Progenitor cell of endocrine pancreas (in vitro differentiated cells): ENCODE data around the gene KLHDC7A. TPM values are rescaled to one million over a fixed set of nuclear protein-coding genes. Genes with fewer than 3 reads are reported as not detected.

Experiments
- DNase-seq: peaks from one replicate; pipeline ENCODE4 v3.0.0; 2021; ENCODE audit warnings: low spot score; ENCODE audit not compliant: unreplicated experiment
- H3K27ac Mint-ChIP-seq: 2 replicates; pipeline ENCODE4 v1.8.0; 2021; ENCODE audit warnings: mild to moderate bottlenecking, moderate library complexity, mixed read lengths
- H3K27me3 Mint-ChIP-seq: 2 replicates; pipeline ENCODE4 v1.8.0; 2021; ENCODE audit warnings: mixed read lengths
- H3K36me3 Mint-ChIP-seq: 2 replicates; pipeline ENCODE4 v1.8.0; 2022; ENCODE audit warnings: mixed read lengths; ENCODE audit not compliant: insufficient read depth
- H3K4me1 Mint-ChIP-seq: 2 replicates; pipeline ENCODE4 v1.8.0; 2021; ENCODE audit warnings: low read depth, mixed read lengths
- H3K4me3 Mint-ChIP-seq: 2 replicates; pipeline ENCODE4 v1.8.0; 2021; ENCODE audit warnings: low read depth, mild to moderate bottlenecking, moderate library complexity, mixed read lengths
- H3K9me3 Mint-ChIP-seq: 2 replicates; pipeline ENCODE4 v1.8.0; 2021; ENCODE audit warnings: low read depth, mixed read lengths
- CTCF ChIP-seq: fragments of 200-600 bp; sonication (generic); IDR thresholded peaks from one replicate; pipeline ENCODE4 v1.5.0; 2021; ENCODE audit warnings: antibody characterized with exemption, mild to moderate bottlenecking; ENCODE audit not compliant: unreplicated experiment
- total RNA-seq: library from RNA; stranded (reverse); gene quantifications from 2 replicates; pipeline ENCODE4 v1.2.1, GENCODE V29; 2021

KLHDC7A gene
- total RNA-seq, 1 donor from 2014 or later, result 0.96 TPM

GRCh38 chr1:18533259-18533658, 52.5 kb downstream of the KLHDC7A start:
- Mint-ChIP-seq H3K36me3 (no peaks in the 10 kb centered on the region), H3K4me3 (no peak overlapping the region), H3K4me1 (peaks cover 10% of the 10 kb centered on the region), H3K27ac (no peak overlapping the region), H3K9me3 (no peaks in the 10 kb centered on the region), H3K27me3 (peaks cover 63% of the 10 kb centered on the region)
- TF ChIP-seq CTCF, result no peak
- no peak for DNase-seq

- no peaks in the 10 kb centered on the region for H3K36me3 Mint-ChIP-seq
- DNase-seq, result no peak
- no peaks in the 10 kb centered on the region for H3K9me3 Mint-ChIP-seq
- TF ChIP-seq CTCF, result no peak
- H3K4me3 Mint-ChIP-seq, result no peak overlapping the region
- peaks cover 64% of the 10 kb centered on the region for H3K27me3 Mint-ChIP-seq
- H3K4me1 Mint-ChIP-seq, result peaks cover 10% of the 10 kb centered on the region
- H3K27ac Mint-ChIP-seq, result no peak overlapping the region
Observed at GRCh38 chr1:18534810-18535205, 54.1 kb downstream of the KLHDC7A start.

Other genes starting within 250 kb of the KLHDC7A start
- not detected in 2 replicates for gene PAX7, start 149.9 kb downstream of the KLHDC7A start, total RNA-seq